Coronary artery (tissue), 2 donors: ENCODE results near the gene NUP50.

ENCODE experiments used
- DNase-seq: peaks from one replicate; pipeline ENCODE4 v3.0.0-alpha.2; 2017; ENCODE audit warnings: low spot score
- H3K27ac ChIP-seq, 2 donors: fragments of 200-600 bp; sonication (generic); one replicate each; pipeline ENCODE4 v1.5.1; 2016 to 2019
- H3K4me3 ChIP-seq: fragments of 200-600 bp; sonication (generic); 2 replicates; pipeline ENCODE4 v1.5.1; 2016; ENCODE audit warnings: mild to moderate bottlenecking, moderate library complexity
- TF ChIP-seq, protein P1 (sequence below): fragments of 200-600 bp; sonication (generic); IDR thresholded peaks from one replicate; pipeline ENCODE4 v1.5.1; 2019; ENCODE audit warnings: antibody characterized with exemption

Gene NUP50

GRCh38 chr22:45169591-45170466 is 6.1 kb downstream of the NUP50 start:
- no peak overlapping the region for H3K4me3 ChIP-seq
- no peak overlapping the region for H3K27ac ChIP-seq
- TF ChIP-seq, protein P1, sequence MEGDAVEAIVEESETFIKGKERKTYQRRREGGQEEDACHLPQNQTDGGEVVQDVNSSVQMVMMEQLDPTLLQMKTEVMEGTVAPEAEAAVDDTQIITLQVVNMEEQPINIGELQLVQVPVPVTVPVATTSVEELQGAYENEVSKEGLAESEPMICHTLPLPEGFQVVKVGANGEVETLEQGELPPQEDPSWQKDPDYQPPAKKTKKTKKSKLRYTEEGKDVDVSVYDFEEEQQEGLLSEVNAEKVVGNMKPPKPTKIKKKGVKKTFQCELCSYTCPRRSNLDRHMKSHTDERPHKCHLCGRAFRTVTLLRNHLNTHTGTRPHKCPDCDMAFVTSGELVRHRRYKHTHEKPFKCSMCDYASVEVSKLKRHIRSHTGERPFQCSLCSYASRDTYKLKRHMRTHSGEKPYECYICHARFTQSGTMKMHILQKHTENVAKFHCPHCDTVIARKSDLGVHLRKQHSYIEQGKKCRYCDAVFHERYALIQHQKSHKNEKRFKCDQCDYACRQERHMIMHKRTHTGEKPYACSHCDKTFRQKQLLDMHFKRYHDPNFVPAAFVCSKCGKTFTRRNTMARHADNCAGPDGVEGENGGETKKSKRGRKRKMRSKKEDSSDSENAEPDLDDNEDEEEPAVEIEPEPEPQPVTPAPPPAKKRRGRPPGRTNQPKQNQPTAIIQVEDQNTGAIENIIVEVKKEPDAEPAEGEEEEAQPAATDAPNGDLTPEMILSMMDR: no peak
- no peak for DNase-seq

- TF ChIP-seq, protein P1: no peak
- DNase-seq: no peak
- Histone ChIP-seq H3K4me3 (no peak overlapping the region), H3K27ac (no peak overlapping the region)
Measured at GRCh38 chr22:45171830-45172229, 8.1 kb downstream of the NUP50 start.

GRCh38 chr22:45172881-45173585 is 9.3 kb downstream of the NUP50 start:
- Histone ChIP-seq H3K27ac (no peak overlapping the region), H3K4me3 (no peak overlapping the region)
- DNase-seq: no peak
- TF ChIP-seq, protein P1: no peak

- TF ChIP-seq, protein P1: no peak
- Histone ChIP-seq H3K4me3 (no peak overlapping the region), H3K27ac (no peak overlapping the region)
- DNase-seq: no peak
Measured at GRCh38 chr22:45179276-45180049, 15.7 kb downstream of the NUP50 start.

DNA sequence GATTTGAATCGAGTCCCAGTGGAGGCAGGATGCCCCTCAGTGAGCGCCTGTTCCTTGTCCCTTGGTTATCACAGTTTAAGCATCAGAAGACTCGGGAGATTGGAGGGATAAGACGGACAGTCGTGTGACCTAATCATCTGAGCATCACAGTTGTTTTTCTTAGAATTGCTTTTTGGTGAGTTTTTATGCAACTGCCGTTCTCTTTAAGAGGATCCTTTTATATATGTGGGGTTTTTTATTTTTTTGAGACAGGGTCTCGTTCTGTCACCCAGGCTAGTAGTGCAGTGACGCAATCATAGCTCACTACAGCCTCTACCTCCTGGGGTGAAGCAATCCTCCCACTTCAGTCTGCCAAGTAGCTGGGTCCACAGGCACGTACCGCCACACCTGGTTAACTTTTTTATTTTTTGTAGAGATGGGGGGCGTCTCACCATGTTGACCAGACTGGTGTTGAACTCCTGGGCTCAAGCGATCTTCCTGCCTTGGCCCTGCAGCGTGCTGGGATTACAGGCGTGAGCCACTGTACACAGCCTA is 16.5 kb downstream of the NUP50 start:
- TF ChIP-seq, protein P1: no peak
- no peak for DNase-seq
- H3K4me3 ChIP-seq: no peak overlapping the region

GRCh38 chr22:45181240-45181639 is 17.5 kb downstream of the NUP50 start:
- Histone ChIP-seq H3K27ac (no peak overlapping the region), H3K4me3 (no peak overlapping the region)
- TF ChIP-seq, protein P1: no peak
- DNase-seq: no peak

More for the DNA sequence above, 16.5 kb downstream of the NUP50 start:
- no peak overlapping the region for H3K27ac ChIP-seq
